Activated CD4-positive, alpha-beta T cell treated with anti-CD3 and anti-CD28 coated beads, Interleukin-2, amount 50 U/mL, for 4 hours (primary cell): ENCODE data around the gene CASD1.

ENCODE experiments used
- DNase-seq, 2 experiments: peaks; one replicate each; pipeline ENCODE4 v3.0.0-alpha.2; 2020

CASD1 gene

DNA sequence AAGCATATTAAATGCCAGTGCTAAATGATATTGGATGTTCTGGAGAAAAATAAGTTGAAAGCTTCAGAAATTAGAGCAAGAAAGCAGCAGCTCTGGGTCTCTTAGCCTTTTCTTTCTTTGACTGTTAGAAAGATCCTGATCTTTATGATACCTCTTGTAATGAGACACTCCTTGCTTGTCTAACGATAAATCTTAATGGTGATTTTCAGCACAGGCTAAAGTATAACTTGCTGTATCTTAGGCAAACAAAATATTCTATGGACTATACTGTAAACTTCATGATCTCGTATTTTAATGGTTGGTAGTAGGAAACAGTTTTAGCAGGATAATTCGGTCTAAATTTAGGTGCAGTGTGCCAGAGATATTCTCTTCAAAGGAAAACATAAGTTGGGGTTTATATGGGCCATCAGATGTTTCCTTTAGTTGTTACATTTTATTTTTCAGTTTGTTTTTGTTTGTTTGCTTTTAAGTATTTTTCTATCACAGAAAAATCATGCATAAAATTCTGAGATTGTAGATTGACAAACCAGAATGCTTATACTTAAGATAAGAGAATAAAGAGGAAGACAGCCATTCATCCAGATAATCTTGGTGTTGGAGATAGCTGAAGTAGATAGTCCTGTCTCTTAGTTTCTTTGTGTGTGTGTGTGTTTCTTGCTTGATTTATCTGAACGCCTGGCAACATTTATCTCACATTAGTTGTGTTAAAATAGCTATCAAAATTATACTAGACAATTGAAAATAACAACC is 4.7 kb downstream of the CASD1 start:
- DNase-seq, result no peak

DNA sequence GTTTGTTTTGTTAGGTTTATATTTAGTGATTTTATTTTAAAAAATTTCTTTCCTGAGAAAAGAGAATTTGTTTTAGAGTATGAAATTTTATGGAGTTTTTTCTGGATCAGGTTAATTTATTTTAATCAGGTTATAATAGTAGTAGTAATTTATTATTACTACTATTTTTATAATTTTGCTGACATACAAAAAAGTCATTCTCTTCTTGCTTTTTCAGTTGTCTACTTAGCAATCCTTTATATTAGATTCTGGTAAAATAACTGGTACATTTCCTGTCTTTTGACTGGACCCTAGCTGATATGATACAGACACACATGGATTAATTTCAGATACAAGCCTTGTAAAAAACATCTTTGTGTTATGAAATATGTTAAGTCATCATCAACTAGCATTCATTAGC is 5.3 kb downstream of the CASD1 start:
- no peak for DNase-seq

DNA sequence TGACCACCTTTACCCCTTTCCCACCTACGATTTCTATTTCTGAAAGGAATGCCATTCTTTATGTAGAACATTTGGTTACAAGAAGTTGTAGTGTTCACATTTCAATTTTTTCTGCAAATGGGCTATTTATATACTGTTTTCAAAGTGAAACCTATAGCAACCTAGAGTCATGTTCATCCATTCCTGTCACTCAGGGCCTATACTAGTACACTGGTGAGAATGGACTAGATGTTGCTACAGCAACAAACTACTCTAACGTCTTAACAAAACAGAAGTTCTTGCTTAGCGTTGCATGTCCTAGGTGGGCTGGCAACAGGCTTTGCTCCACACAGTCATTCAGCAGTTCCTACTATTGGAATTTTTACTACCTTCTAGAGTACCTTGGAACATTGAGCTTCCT is 16.3 kb downstream of the CASD1 start:
- no peak for DNase-seq

DNA sequence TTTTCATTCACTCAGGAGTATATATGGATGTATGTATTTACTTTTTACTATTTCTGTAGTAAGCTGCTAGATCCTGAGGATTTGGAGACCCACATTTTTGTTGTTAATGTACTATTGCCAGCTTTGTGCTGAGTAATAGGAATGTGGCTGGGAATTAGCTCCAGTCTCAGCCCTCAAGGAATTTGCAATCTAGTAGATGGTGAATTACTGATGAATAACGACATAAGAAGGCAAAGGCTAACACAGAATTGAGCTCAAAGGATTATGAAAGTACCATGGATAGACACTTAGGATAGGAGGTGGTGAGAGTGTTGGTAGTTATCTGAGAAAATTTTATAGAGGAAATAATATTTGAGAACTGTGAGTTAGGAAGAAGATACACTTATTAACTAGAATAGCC is 19.9 kb downstream of the CASD1 start:
- no peak for DNase-seq

DNA sequence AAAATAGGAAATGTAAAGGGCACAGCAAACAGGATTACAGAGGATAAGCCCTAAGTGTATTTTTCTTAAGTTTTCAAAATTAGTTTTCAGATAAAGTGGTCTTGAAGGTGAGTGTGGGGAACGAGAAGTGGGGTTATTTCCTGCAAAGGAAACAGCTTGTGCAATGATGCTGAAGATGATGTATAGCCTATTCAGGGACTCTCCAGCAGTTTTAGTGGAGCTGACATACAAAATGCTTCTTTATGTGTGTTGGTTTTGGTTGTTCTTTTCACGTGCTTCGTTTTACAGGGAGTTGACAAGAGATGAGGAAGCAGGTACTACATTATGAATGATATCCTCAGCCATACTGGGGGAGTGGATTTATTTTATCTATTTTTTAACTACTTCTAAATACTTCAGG is 20.5 kb downstream of the CASD1 start:
- DNase-seq, result no peak

DNA sequence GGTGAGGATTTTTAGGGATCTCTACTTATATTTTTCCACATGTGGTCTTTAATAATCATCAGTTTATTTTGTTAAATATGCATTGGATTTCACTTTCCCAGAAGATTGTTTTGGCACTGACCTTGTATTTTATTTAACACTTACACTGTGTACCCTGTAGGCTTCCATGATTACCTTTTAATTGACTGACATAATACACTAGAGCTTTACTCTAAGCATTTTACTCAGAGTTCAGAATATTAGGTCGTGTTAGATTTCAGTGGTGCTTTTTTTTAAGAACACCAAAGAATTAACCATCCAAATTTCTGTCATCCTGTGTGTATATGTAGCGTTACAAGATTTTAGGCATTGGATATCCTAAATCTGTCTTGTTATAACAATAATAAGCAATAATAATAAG is 23.1 kb downstream of the CASD1 start:
- DNase-seq, result no peak

DNA sequence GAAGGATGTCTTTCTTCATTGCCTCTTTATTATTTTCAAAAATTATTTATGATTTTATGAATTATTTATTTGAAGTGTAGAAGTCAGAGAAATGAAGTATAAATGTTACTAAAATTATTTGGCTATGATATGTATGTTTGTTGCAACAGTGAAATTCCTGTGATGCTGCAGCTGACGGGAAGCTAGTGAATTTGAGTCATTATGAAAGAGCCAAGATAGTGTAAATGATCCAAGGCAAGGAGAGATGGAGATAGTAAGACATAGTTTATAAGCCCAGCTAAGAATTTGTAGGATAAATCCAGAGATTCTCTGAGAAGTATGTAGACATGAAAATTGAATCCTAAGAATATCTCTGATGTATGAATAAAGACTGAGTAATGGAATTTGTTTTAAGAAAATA is 30.8 kb downstream of the CASD1 start:
- no peak for DNase-seq

DNA sequence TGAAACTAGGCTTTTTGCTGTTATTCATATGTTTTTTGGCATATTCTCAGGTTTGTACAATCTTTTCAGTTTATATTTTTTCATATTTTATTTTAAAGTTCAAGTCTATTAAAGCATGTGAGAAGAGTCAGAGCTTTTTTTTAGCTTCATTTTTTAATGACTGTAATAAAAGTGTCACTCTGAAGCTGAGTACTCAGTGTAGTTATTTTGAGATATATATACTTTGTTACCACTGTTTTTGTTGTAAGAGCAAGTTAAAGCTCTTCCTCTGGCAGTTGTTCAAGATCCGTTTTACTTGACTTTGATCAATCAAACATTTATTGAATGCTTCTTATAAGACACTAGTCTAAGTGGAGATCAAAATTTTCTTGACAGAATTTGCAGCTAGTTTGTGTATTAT is 37.5 kb downstream of the CASD1 start:
- no peak for DNase-seq

DNA sequence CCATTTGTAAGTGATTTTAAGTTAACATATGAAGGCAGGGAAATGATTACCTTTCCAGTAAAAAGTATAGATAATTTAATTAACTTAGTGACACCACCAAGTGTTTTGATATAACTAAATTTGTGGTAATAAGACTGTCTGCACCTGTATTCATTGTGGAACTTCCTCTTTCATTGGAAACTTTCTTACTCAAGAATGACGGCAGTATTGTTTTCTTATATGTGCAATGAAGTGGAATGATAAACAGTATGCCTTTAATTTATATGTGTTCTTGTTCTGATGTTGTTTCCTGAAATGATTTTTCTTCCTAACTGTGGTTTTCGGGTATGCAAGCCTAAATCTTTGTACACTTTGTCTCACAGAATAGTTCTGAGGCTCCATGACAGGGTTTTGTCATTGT is 46.4 kb downstream of the CASD1 start:
- no peak for DNase-seq

DNA sequence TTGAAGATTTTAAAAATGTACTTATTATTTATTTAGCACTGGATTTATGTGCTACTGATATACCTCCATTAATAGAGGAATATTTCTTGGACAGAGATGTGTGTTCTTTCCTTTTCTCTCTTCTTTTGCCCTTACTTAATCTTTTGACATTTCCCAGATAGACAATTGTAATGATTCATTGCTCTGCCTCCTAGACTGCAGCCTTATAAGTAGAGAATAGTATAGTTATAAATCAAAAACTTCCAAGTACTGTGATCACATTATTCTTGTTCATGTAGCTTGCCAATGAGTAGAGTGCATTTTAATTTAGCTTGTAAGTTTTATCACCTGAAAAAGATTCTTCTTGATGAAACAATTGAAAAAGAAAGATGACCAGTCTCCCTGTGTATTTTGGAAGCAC is 47.6 kb downstream of the CASD1 start:
- no peak for DNase-seq

DNA sequence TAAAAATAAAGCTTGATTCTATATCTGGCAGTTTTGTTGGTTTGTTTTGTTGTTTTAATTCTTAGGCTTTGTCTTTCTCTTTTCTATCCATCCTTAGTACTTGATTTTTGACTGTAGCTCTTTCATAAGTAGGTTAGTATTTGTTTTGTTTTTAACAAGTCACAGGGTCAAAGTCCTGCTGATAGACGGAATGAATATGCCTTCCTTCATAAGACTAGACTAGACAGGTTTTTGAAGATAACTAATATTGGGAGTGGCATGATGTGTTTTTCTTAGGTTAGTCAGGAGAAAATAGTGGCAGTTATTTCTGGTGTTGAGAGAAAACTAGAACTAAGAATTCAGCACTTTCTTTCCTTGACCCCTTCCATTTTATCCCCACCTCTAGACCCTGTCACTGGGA is 50.4 kb downstream of the CASD1 start:
- DNase-seq, result no peak

DNA sequence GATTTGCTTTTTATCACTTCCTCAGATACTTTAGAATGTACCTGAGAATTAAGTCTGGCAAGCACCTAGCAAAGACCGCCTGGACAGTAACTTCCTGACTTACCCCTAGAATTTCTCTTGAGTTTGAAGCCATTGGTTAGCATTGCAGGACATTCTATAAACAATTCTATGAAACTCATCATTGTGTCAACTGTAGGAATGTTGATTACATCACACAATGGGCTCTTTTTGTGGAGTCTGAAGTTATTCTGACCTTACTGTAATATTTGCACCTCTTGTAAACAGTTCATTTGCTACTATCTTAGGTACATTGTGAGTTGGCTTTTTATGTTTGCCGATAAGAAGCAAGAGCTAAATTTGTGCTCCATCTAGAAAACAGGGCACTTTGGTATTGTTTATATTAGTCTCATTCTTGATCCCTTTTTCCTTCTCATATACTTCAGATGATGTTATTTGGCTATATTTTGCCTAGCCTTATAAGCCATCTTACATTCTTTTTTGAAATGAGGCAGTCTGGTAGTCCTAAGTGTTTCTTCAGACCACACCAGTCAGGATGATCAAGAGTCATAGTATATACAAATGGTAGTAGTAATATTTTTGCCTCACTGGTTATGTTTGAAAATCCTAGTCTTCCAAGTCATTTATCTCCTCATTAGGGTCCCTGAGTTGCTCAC is 52.4 kb downstream of the CASD1 start:
- DNase-seq, result no peak

DNA sequence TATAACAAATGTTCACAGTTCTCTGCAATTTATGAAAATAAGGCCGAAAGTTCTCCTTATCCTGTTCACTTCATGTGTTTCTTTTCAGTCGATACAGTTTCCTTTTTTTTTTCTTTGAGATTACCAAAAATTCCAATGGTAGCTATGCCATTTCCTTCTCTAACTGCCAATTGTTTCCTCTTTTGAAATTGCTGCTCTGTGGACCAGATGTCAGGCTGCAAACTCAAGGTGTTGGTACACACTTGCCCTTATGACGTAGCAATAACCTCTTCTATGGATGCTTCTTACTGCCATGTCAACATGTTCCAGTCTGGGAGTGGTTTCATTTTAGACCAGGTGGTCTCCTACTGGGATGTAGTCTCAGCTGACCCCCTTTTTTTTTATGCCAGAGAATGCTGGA is 52.9 kb downstream of the CASD1 start:
- no peak for DNase-seq

DNA sequence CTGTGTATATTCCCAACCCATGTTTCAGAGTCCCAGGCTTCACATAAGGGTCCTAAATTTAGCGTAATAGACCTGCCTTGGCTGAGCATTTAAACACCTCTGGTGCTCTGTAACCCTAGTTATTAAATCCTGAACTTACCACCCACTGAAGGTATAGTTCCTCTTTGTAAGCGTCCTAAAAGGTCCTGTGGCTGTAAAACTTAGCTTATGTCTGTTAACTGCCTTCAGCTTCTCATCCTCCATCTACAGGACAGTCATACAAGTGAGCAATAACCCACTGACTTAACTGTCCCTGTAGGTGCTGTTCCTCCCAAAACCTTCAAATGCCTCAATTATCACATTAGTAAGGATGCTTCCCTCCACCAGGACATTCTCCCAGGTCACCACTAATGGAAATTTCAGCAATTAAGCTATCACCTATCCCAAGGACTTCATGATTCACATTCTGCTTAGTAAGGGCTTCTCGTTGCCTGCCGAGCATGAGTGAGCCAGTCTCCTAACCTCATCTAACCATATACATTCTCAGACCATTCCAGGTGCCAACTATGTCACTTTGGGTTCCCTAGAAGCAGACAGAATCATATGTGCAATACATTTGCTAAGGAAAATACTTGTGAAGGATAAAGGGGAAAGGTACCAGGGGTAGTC is 55.8 kb downstream of the CASD1 start:
- DNase-seq, result no peak

DNA sequence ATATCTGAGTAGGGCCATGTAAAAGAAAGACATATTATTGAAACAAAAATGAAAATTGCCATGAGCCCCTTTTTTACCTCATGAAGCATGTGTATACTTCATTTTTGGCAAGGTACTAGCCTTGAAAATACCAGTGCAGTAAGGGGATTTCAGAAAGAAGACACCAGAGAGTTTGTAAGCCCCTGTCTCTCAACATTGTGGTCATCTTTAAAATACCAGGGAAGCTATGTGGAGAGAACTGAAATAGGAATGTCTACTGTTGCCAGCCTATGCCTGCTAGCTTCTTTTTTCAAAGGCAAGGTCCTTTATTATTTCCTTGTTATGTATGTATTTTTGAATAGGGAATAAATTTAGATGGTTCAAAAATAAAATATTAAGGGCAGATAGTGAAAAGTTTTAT is 57.8 kb downstream of the CASD1 start:
- DNase-seq, result no peak

DNA sequence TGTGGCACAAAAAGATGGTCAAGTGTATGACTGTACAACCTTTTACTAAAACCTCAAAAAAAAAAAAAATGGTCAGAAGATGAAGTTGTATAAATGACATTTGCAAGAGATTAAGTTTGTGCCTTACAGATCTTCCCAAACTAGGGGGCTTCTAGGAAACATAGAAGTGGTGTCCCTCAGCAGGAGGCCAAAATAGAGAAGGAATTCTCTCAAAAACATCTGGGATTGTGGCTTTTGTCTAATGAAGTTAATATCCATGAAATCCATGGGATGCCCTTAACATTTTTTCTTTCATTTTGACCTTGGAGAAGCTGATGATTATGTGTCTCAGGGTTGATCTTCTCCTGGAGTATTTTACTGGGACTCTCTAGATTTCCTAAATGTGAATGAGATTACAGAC is 62.2 kb downstream of the CASD1 start:
- DNase-seq, result no peak

DNA sequence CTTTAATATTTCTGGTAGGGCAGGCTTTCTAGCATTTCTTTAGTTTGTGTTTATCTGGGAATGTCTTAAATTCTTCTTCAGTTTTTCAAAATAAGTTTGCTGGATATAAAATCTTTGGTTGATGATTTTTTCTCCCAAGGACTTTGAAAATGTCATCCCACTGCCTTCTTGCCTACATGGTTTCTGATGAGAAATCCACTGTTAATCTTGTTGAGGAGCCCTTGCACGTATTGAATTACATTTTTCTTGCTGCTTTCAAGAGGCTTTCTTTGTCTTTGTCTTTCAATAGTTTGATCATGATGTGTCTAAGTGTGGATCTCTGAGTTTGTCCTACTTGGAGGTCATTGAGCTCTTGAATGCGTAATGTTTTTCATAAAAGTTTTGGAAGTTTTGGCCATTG is 66.0 kb downstream of the CASD1 start:
- DNase-seq, result no peak

DNA sequence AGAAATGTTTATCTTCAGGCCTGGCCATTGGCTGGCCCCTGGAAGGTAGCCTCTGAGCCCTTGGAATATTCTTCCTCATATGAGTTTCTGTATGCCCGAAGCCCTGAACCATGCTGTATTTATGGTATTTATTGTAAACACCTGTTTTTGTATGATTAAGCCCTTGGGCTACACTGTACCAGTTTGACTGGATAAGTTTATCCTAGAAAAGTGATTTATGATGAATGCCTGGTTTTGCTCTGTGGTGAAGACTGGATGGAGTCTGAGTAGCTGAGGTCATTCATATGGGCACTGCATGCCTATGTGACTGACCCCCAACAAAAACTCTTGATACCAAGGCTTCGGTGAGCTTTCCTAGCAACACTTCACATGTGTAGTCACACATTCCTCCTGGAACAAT is 66.7 kb downstream of the CASD1 start:
- DNase-seq, result no peak

DNA sequence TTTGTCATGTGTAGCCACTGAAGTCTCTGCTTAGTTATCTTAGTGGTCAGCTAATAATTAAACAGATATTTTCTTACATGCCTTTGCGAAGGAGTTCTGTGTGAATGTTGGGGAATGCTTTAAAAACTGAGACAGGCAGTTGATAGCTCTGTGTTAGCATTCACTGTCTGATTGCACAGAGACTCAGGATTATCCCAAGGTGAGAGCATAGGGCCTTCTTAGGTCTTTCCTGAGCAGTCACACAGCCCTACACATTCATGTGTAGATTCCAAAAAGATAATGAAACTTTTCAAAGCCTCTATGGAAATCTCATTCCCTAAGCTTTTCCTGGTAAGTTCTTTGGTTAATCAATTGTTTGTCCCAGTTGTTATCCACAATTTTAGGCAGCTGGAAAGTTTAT is 67.7 kb downstream of the CASD1 start:
- DNase-seq, result no peak

DNA sequence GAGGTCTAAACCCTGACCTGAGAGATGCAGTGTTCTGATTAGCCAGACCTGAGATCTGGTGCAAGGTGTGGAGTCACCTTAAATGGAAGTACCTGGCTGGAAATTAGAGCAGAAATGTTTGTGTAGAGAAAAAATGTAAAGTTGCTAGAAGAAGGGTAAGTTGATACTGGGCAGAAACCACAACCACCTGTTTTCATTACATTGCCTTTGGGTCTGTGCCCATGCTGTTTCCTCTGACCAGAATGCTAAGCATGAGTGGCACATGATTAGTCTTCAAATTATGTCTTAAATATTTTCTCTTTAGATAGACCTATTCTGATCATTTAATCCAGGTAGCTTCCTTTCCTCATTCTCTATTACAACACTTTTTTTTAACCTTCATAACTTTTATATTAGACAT is 69.0 kb downstream of the CASD1 start:
- DNase-seq, result no peak

DNA sequence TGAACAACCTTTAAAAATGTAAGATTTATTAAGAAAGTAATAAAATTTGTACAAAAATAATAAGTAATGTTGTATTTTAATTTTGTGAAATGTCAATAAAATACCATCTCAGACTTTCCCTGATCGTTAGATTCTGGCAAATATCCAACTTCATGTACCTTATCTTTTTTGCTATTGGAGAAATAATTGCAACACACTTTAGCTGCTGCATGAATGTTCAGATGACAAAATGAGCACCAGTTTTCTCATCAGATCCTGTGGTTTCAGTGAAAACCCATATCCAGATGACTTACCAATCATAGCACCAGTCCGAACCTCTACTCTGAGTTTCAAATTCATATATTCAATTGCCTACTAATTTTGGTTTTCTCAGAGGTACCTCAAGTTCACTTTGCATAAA is 69.9 kb downstream of the CASD1 start:
- DNase-seq, result no peak

DNA sequence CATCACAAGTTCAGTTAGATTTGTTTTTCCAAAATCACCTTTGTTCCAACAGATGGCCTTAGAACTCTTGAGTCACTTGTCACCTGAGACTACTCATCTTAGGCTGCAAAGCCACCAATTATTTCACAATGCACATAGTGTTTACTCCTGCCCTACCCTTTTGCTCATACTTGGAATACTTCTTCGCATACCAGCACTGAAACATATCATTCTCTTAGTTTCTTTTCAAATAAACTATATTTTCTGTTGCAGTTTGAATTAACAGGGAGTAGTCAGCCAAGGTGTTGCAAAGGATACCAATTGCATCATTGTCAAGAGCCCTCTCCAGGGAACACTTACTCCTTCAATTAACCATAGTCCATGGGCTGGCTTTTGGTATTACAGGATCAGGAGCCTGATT is 71.0 kb downstream of the CASD1 start:
- no peak for DNase-seq

DNA sequence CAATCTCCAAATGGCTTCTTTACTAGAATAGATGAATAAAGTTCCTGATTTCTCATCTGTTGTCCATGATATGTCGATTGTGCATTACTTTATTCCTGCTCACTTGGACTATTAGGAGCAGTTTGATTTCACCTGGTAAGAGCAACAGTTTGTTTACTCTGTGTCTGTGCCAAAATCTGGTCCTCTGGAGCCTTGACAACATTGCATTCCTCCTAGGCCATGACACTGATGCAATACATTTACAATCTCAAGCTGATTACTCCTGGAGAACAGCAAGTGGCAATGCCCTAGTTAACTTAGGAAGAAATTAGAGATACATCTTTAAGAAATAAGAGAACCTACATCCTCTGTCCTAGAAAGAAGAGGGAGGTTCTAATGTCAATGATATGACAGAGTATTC is 74.5 kb downstream of the CASD1 start:
- DNase-seq, result no peak

DNA sequence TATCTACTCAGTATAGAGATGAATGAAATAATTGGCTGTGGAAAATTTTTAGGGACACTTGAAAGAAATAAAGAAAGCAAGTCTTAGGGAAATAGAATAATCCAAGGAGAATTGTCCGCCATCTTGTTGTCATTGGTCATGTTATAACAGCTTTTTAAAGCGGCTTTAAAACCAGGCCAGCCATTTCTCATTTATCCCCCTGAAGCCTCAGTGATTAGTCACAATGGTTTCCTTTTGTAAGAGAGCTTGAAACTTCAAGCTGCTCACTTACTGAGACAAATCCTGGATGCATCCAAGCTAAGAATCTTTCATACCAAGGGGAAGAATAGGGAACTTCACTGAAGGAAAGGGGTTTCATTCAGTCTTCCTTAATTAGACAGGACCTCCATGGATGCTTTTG is 78.5 kb downstream of the CASD1 start:
- DNase-seq, result no peak
